Tibial nerve (tissue), 4 donors: ENCODE results near the gene SNX9. TPM values are rescaled to one million over a fixed set of nuclear protein-coding genes. Genes with fewer than 3 reads are reported as not detected.

Source experiments
- DNase-seq, 2 donors: peaks; one replicate each; pipeline ENCODE4 v3.0.0-alpha.2; 2019; ENCODE audit warnings: low spot score in 2 of 2
- H3K27ac ChIP-seq, 4 donors: fragments of 200-600 bp; sonication (generic) in 3 of 4; one replicate each; pipeline ENCODE4 v1.5.1; 2017 to 2019; ENCODE audit warnings: mild to moderate bottlenecking in 1 of 4
- H3K27me3 ChIP-seq, 2 donors: fragments of 200-600 bp; sonication (generic) in 1 of 2; one replicate each; pipeline versions ENCODE4 v1.5.1 to v1.6.0; 2017 to 2019
- H3K36me3 ChIP-seq, 3 donors: fragments of 200-600 bp; sonication (generic); one replicate each; pipeline ENCODE4 v1.5.1; 2018 to 2019
- H3K4me1 ChIP-seq, 4 donors: fragments of 200-600 bp; sonication (generic) in 3 of 4; one replicate each; pipeline ENCODE4 v1.5.1; 2017 to 2019
- H3K4me3 ChIP-seq, 4 donors: fragments of 200-600 bp; sonication (generic) in 3 of 4; one replicate each; pipeline ENCODE4 v1.5.1; 2017 to 2019; ENCODE audit warnings: mild to moderate bottlenecking in 1 of 4, moderate library complexity in 1 of 4
- H3K9me3 ChIP-seq, 4 donors: fragments of 200-600 bp; sonication (generic) in 3 of 4; one replicate each; pipeline ENCODE4 v1.5.1; 2017 to 2019
- CTCF ChIP-seq, 5 experiments: fragments of 200-600 bp in 3 of 5; fragments of 450-650 bp in 2 of 5; sonication (generic) in 3 of 5; IDR thresholded peaks; one replicate each; pipeline ENCODE4 v1.5.1; 2016 to 2019; ENCODE audit warnings: antibody characterized with exemption in 5 of 5, mild to moderate bottlenecking in 3 of 5, moderate library complexity in 2 of 5
- EP300 ChIP-seq, 2 donors: sonication (generic); formaldehyde crosslinking; IDR thresholded peaks; one replicate each; pipeline ENCODE4 v1.6.1; 2017; ENCODE audit warnings: antibody characterized with exemption in 2 of 2, mild to moderate bottlenecking in 1 of 2
- POLR2A ChIP-seq, 2 donors: fragments of 450-650 bp; IDR thresholded peaks; one replicate each; pipeline ENCODE4 v1.6.1; 2017; ENCODE audit warnings: antibody characterized with exemption in 2 of 2, mild to moderate bottlenecking in 2 of 2, moderate library complexity in 2 of 2
- WGBS, 2 donors: methylation state at CpG; one replicate each; pipeline ENCODE4 v1.1.5; 2018; 5-methylcytosine and 5-hydroxymethylcytosine counted together
- total RNA-seq, 4 donors: library from RNA; depleted of rRNA; stranded (reverse); fragments of >200 nt; gene quantifications; one replicate each; pipeline ENCODE4 v1.1.0, GENCODE V29; 2016

SNX9 gene
- total RNA-seq, 4 donors from 2014 or later, result 61.2 to 69.2 (median 63.9) TPM

- H3K9me3 ChIP-seq, result no peaks in the 10 kb centered on the region
- no peak overlapping the region for H3K4me3 ChIP-seq
- 62 to 65% methylated on average over 3 of the region's 3 CpGs for WGBS, 2 donors
- peaks cover 0 to 2% (median 0%) of the 10 kb centered on the region in 3 donors for H3K36me3 ChIP-seq
- no peak overlapping the region for H3K27ac ChIP-seq
- TF ChIP-seq EP300 (IDR thresholded peaks at IDR 0.05), result no peak
- no peak for TF ChIP-seq CTCF (IDR thresholded peaks at IDR 0.05)
- TF ChIP-seq POLR2A (IDR thresholded peaks at IDR 0.05), result no peak
- DNase-seq, result no peak
- no peaks in the 10 kb centered on the region for H3K27me3 ChIP-seq
- peaks cover 0 to 61% (median 30%) of the 10 kb centered on the region in 4 donors for H3K4me1 ChIP-seq
These were observed 9.4 kb downstream of the SNX9 start for GRCh38 chr6:157832250-157832967.

- no peak overlapping the region for H3K27ac ChIP-seq
- no peak for DNase-seq
- peaks cover 0 to 64% (median 27%) of the 10 kb centered on the region in 4 donors for H3K4me1 ChIP-seq
- H3K27me3 ChIP-seq, result no peaks in the 10 kb centered on the region
- no peak overlapping the region for H3K4me3 ChIP-seq
- 93 to 94% methylated on average over 6 of the region's 6 CpGs for WGBS, 2 donors
- no peaks in the 10 kb centered on the region for H3K9me3 ChIP-seq
- TF ChIP-seq CTCF (IDR thresholded peaks at IDR 0.05), result no peak
- TF ChIP-seq POLR2A (IDR thresholded peaks at IDR 0.05), result no peak
- no peak for TF ChIP-seq EP300 (IDR thresholded peaks at IDR 0.05)
- H3K36me3 ChIP-seq, result peaks cover 0 to 2% (median 0%) of the 10 kb centered on the region in 3 donors
These were observed 11.5 kb downstream of the SNX9 start for GRCh38 chr6:157834549-157834948.

GRCh38 chr6:157838718-157839430 is 15.8 kb downstream of the SNX9 start:
- no peak overlapping the region for H3K4me3 ChIP-seq
- no peaks in the 10 kb centered on the region for H3K27me3 ChIP-seq
- TF ChIP-seq EP300 (IDR thresholded peaks at IDR 0.05) (no peak), POLR2A (IDR thresholded peaks at IDR 0.05) (no peak), CTCF (IDR thresholded peaks at IDR 0.05) (no peak)
- no peaks in the 10 kb centered on the region for H3K9me3 ChIP-seq
- no peak for DNase-seq
- H3K27ac ChIP-seq, result no peak overlapping the region
- 85% methylated on average over 5 of the region's 5 CpGs for WGBS, 2 donors
- H3K36me3 ChIP-seq, result no peaks in the 10 kb centered on the region
- peaks cover 0 to 65% (median 11%) of the 10 kb centered on the region in 4 donors for H3K4me1 ChIP-seq

GRCh38 chr6:157839606-157840005 is 16.6 kb downstream of the SNX9 start:
- no peaks in the 10 kb centered on the region for H3K36me3 ChIP-seq
- H3K9me3 ChIP-seq, result no peaks in the 10 kb centered on the region
- H3K27ac ChIP-seq, result no peak overlapping the region
- H3K27me3 ChIP-seq, result no peaks in the 10 kb centered on the region
- H3K4me3 ChIP-seq, result no peak overlapping the region
- peaks cover 0 to 59% (median 10%) of the 10 kb centered on the region in 4 donors for H3K4me1 ChIP-seq
- WGBS, 2 donors, result 76 to 92% methylated on average over 5 of the region's 5 CpGs
- TF ChIP-seq POLR2A (IDR thresholded peaks at IDR 0.05), result no peak
- no peak for TF ChIP-seq EP300 (IDR thresholded peaks at IDR 0.05)
- TF ChIP-seq CTCF (IDR thresholded peaks at IDR 0.05), result no peak
- DNase-seq, result no peak

DNA sequence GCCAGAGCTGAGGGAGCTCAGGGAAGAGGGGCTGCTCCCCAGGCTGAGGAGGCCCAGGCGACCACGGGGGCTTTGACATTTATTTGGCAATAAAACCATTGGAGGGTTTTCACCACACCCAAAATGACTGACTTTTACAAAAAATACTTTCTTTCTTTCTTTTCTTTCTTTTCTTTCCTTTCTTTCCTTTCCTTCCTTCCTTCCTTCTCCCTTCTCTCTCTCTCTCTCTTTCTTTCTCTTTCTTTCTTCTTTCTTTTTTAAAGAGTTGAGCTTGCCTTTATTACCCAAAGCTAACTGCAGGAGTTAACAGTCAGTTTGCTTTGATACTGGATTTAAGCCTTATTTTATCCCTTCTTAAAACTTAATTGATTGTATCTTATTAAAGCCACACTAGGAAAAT is 17.2 kb downstream of the SNX9 start:
- Histone ChIP-seq H3K4me1 (peaks cover 0 to 59% (median 10%) of the 10 kb centered on the region in 4 donors), H3K27ac (no peak overlapping the region), H3K4me3 (no peak overlapping the region), H3K36me3 (no peaks in the 10 kb centered on the region), H3K9me3 (no peaks in the 10 kb centered on the region), H3K27me3 (no peaks in the 10 kb centered on the region)
- 54 to 57% methylated on average over 2 of the region's 2 CpGs for WGBS, 2 donors
- TF ChIP-seq EP300 (IDR thresholded peaks at IDR 0.05) (no peak), POLR2A (IDR thresholded peaks at IDR 0.05) (no peak), CTCF (IDR thresholded peaks at IDR 0.05) (no peak)
- DNase-seq, result no peak
